Neural cell (in vitro differentiated cells): ENCODE measurements around the gene USP13.

Source experiments
- CTCF ChIP-seq: fragments of 450-650 bp; IDR thresholded peaks from 2 replicates; pipeline ENCODE4 v1.5.1; 2014; ENCODE audit warnings: antibody characterized with exemption, mild to moderate bottlenecking, moderate library complexity; ENCODE audit not compliant: poor library complexity, severe bottlenecking
- MXI1 ChIP-seq: fragments of 450-650 bp; conservative IDR thresholded peaks from 2 replicates; pipeline ENCODE4 v1.6.1; 2014; ENCODE audit warnings: antibody characterized with exemption, mild to moderate bottlenecking; ENCODE audit not compliant: poor library complexity, severe bottlenecking
- POLR2AphosphoS5 ChIP-seq: IDR thresholded peaks from 2 replicates; pipeline ENCODE4 v1.6.1; 2012

GRCh38 chr3:179738998-179739397, 86.2 kb downstream of the USP13 start:
- TF ChIP-seq CTCF (no peak), POLR2AphosphoS5 (no peak), MXI1 (no peak)
